SK-N-MC (cell line): ENCODE results near the gene C1orf174.

Source experiments
- DNase-seq: peaks from one replicate; pipeline ENCODE4 v3.0.0-alpha.2; 2011; ENCODE audit warnings: low read depth, low spot score
- H3K27ac ChIP-seq: fragments of 200-600 bp; sonication (generic); 2 replicates; pipeline ENCODE4 v1.5.1; 2016; ENCODE audit warnings: mixed run types
- H3K36me3 ChIP-seq: fragments of 200-600 bp; sonication (generic); 2 replicates; pipeline ENCODE4 v1.6.1; 2017; ENCODE audit warnings: antibody characterized with exemption, low read length, mixed read lengths; ENCODE audit not compliant: insufficient read depth
- H3K4me3 ChIP-seq: fragments of 200-600 bp; sonication (generic); 2 replicates; pipeline ENCODE4 v1.5.1; 2016
- H3K9ac ChIP-seq: fragments of 200-600 bp; sonication (generic); 2 replicates; pipeline ENCODE4 v1.8.0; 2017; ENCODE audit warnings: mixed run types, mixed read lengths; ENCODE audit not compliant: insufficient read length
- H3K9me3 ChIP-seq: fragments of 200-600 bp; sonication (generic); 2 replicates; pipeline ENCODE4 v1.6.1; 2017; ENCODE audit warnings: low read depth, mild to moderate bottlenecking, antibody characterized with exemption, low read length, moderate library complexity, mixed read lengths
- EZH2 ChIP-seq: fragments of 200-600 bp; sonication (generic); IDR thresholded peaks from one replicate; pipeline ENCODE4 v1.6.1; 2017; ENCODE audit warnings: antibody characterized with exemption
- FOXP2 ChIP-seq: optimal IDR thresholded peaks from 2 replicates; pipeline ENCODE3; 2011; ENCODE audit warnings: mild to moderate bottlenecking, moderate library complexity; ENCODE audit not compliant: insufficient read depth; ENCODE audit errors: extremely low read length, control extremely low read depth
- POLR2AphosphoS5 ChIP-seq: IDR thresholded peaks from 2 replicates; pipeline ENCODE4 v1.6.1; 2012; ENCODE audit warnings: mild to moderate bottlenecking, low read depth, low read length, borderline replicate concordance

Gene C1orf174

DNA sequence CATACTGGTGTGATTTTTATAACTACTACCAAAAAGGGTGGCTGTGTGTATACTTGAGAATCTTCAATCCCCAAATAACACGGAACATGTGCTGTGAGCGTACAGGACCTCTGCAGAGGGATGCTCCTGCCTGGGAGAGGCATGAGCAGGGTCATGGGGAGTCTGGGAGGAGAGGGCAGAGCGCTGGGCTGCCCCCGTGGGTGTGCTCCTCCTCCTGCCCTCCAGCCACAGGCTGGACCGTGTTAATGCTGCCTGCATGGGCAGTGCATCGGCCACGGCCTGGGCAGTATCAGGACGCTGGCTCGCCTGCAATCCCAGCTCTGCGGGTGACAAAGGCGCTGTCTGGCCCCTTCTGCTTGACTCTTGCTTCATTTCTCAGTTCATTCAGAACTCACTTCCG, 49.2 kb downstream of the C1orf174 start:
- DNase-seq: no peak
- Histone ChIP-seq H3K4me3 (no peak overlapping the region), H3K36me3 (no peaks in the 10 kb centered on the region; the same call in 1 of the 2 replicates), H3K9ac (no peak overlapping the region), H3K9me3 (no peaks in the 10 kb centered on the region), H3K27ac (no peak overlapping the region)
- TF ChIP-seq EZH2 (no peak), POLR2AphosphoS5 (no peak), FOXP2 (no peak)

DNA sequence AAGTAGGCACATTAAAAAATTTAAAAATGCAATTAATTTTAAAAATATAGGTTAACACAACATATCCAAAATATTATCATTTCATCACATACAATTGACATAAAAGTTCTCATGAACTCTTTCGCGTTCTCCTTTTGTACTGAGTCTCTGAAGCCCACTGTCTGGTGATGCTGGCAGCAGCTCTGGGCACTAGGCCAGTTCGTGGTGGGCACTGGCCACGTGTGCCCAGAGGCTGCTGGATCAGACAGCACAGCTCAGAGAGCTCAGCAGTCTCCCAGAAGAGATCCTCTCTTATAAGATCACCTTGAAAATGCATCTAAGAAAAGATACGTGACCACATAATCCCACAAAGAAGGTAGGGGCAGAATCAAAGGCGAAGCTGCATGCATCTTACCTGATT, 53.0 kb downstream of the C1orf174 start:
- no peak for DNase-seq
- H3K9ac ChIP-seq: no peak overlapping the region
- TF ChIP-seq POLR2AphosphoS5: no peak
- no peak overlapping the region for H3K4me3 ChIP-seq
- no peaks in the 10 kb centered on the region; the same call in 1 of the 2 replicates for H3K36me3 ChIP-seq
- H3K9me3 ChIP-seq: no peaks in the 10 kb centered on the region
- no peak overlapping the region for H3K27ac ChIP-seq

DNA sequence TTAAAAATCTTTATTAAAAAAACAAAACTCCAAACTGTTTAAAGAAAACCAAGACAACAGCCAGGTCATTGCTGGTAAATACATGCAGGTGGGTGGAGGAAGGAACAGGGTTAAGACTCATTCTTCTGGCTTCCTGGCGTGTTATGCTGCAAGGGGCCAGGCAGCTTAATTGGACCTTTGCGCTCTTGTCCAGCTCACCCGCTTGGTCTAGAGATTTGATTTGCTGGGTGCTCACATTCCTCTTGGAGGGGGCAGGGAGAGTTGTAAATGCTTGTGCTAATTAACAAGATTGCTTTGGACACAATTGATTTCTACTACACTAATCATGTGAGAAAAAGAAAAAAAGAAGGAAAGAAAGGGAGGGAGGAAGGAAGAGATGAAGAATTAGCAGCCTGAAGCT, 53.5 kb downstream of the C1orf174 start:
- no peak overlapping the region for H3K4me3 ChIP-seq
- TF ChIP-seq EZH2 (no peak), FOXP2 (no peak), POLR2AphosphoS5 (no peak)
- H3K36me3 ChIP-seq: no peaks in the 10 kb centered on the region; the same call in 1 of the 2 replicates
- no peak overlapping the region for H3K27ac ChIP-seq
- no peak for DNase-seq
- no peak overlapping the region for H3K9ac ChIP-seq
- no peaks in the 10 kb centered on the region for H3K9me3 ChIP-seq

GRCh38 chr1:3842912-3843311, 57.2 kb downstream of the C1orf174 start:
- Histone ChIP-seq H3K9me3 (no peaks in the 10 kb centered on the region), H3K4me3 (no peak overlapping the region), H3K9ac (no peak overlapping the region), H3K36me3 (no peaks in the 10 kb centered on the region; the same call in 1 of the 2 replicates), H3K27ac (no peak overlapping the region)
- TF ChIP-seq POLR2AphosphoS5 (no peak), FOXP2 (no peak), EZH2 (no peak)
- no peak for DNase-seq

DNA sequence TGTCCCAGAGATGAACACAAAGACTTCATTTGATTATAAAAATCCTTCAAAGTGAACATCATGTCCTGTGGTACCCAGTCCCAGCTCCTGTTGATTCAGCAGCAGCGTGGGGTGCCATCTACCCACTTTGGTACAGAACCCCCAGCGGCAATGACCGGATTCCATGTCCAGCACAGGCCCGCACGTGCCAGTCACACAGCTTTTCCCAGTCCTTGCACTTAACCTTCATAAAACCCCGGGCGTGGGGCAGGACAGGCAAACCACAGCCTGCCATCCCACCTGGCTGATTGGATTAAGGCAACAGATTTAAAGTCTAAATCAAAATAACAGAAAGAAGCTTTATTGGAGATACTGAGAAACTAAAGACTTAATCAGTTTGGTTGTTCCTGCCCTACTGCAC, 58.6 kb downstream of the C1orf174 start:
- Histone ChIP-seq H3K9me3 (no peaks in the 10 kb centered on the region), H3K36me3 (no peaks in the 10 kb centered on the region; the same call in 1 of the 2 replicates), H3K27ac (no peak overlapping the region), H3K9ac (no peak overlapping the region), H3K4me3 (no peak overlapping the region)
- no peak for TF ChIP-seq EZH2
- no peak for TF ChIP-seq POLR2AphosphoS5
- no peak for TF ChIP-seq FOXP2
- DNase-seq: no peak
